HCT116 (cell line): ENCODE data around the gene TMEM86B. TPM values are rescaled to one million over a fixed set of nuclear protein-coding genes. Genes with fewer than 3 reads are reported as not detected.

Experiments
- ATAC-seq: fragments of 200-7000 bp; cut with Tn5 transposase; 2 replicates; pipeline ENCODE4 v1.9.1; 2020; ENCODE audit warnings: mild to moderate bottlenecking, moderate library complexity
- BruUV-seq: library from RNA; stranded (reverse); fragments of 400-500 nt; replicated peaks from 2 replicates; lab custom pipeline; 2021; lab: Mats Ljungman, UMichigan
- CTCF ChIA-PET: fragments of 300-600 bp; sonication (Branson Sonifier 250); formaldehyde crosslinking; loops from one replicate; lab custom pipeline; 2021; ENCODE audit warnings: antibody characterized with exemption; lab: Charles Lee
- POLR2A ChIA-PET: fragments of 300-600, 350-600 bp; sonication (Branson Sonifier 250); formaldehyde crosslinking; loops from one replicate; lab custom pipeline; 2021; ENCODE audit warnings: antibody characterized with exemption; lab: Charles Lee
- RAD21 ChIA-PET, 2 experiments: fragments of 300-600 bp; sonication (Branson Sonifier 250); formaldehyde crosslinking; loops; one replicate each; lab custom pipeline; 2023; ENCODE audit warnings: low total read pairs in 2 of 2; ENCODE audit not compliant: uncharacterized antibody in 2 of 2, unreplicated experiment in 2 of 2, low non-redundant PET in 1 of 2; lab: Charles Lee
- DNase-seq: peaks from one replicate; pipeline ENCODE4 v3.0.0-alpha.2; 2010; ENCODE audit warnings: low read depth, low spot score
- H2AFZ ChIP-seq: fragments of 200-600 bp; shearing (Covaris generic), sonication (generic); 2 replicates; pipeline ENCODE4 v1.6.1; 2017; ENCODE audit warnings: low read depth, mixed run types, mixed read lengths, antibody characterized with exemption, low read length; ENCODE audit not compliant: poor library complexity, severe bottlenecking
- H3K27ac ChIP-seq: 2 replicates; pipeline ENCODE4 v1.5.1; 2012; ENCODE audit warnings: low read depth, low read length
- H3K27me3 ChIP-seq: fragments of 200-600 bp; sonication (generic); 2 replicates; pipeline ENCODE4 v1.6.1; 2016; ENCODE audit warnings: mixed run types, low read length, mixed read lengths; ENCODE audit not compliant: insufficient read depth
- H3K36me3 ChIP-seq, 2 experiments: fragments of 200-500 bp in 1 of 2; fragments of 200-600 bp in 1 of 2; sonication (Bioruptor generic) in 1 of 2; sonication (generic) in 1 of 2; 2 replicates each; pipeline versions ENCODE4 v1.5.1 to v1.6.1; 2014 to 2016; ENCODE audit warnings: low read length in 2 of 2, inconsistent platforms in 1 of 2, mixed read lengths in 1 of 2, mixed run types in 1 of 2; ENCODE audit not compliant: insufficient read depth in 2 of 2, control insufficient read depth in 1 of 2
- H3K4me1 ChIP-seq, 2 experiments: fragments of 200-600 bp in 1 of 2; sonication (generic) in 1 of 2; 2 replicates each; pipeline versions ENCODE4 v1.5.1 to v1.6.1; 2012 to 2017; ENCODE audit warnings: low read length in 2 of 2, inconsistent platforms in 1 of 2, mild to moderate bottlenecking in 1 of 2, mixed read lengths in 1 of 2, mixed run types in 1 of 2, moderate library complexity in 1 of 2; ENCODE audit not compliant: insufficient read depth in 2 of 2, control insufficient read depth in 1 of 2
- H3K4me2 ChIP-seq: fragments of 200-600 bp; sonication (generic); 2 replicates; pipeline ENCODE4 v1.6.1; 2017; ENCODE audit warnings: mixed run types, low read length, mixed read lengths
- H3K4me3 ChIP-seq, 2 experiments: fragments of 200-600 bp in 1 of 2; sonication (generic) in 1 of 2; replicated peaks in 1 of 2; 2 replicates each; pipeline ENCODE4 v1.5.1; 2011 to 2016; ENCODE audit warnings: low read length in 2 of 2, control low read depth in 1 of 2, low read depth in 1 of 2, mild to moderate bottlenecking in 1 of 2, mixed read lengths in 1 of 2, mixed run types in 1 of 2
- H3K79me2 ChIP-seq: fragments of 200-600 bp; sonication (generic); 2 replicates; pipeline ENCODE4 v1.6.1; 2017; ENCODE audit warnings: mild to moderate bottlenecking, mixed run types, low read length, moderate library complexity, mixed read lengths; ENCODE audit not compliant: insufficient read depth
- H3K9ac ChIP-seq: fragments of 200-600 bp; sonication (generic); 2 replicates; pipeline ENCODE4 v1.6.1; 2016; ENCODE audit warnings: low read length, mixed read lengths
- H3K9me2 ChIP-seq: fragments of 200-600 bp; sonication (generic), shearing (Covaris generic); 2 replicates; pipeline ENCODE4 v1.6.1; 2017; ENCODE audit warnings: mixed run types, mild to moderate bottlenecking, moderate library complexity; ENCODE audit not compliant: insufficient read depth
- H3K9me3 ChIP-seq, 2 experiments: fragments of 200-500 bp in 1 of 2; fragments of 200-600 bp in 1 of 2; sonication (Bioruptor generic) in 1 of 2; sonication (generic) in 1 of 2; 2 replicates each; pipeline ENCODE4 v1.6.1; 2014 to 2017; ENCODE audit warnings: low read length in 2 of 2, mixed read lengths in 2 of 2, inconsistent platforms in 1 of 2, low read depth in 1 of 2, mild to moderate bottlenecking in 1 of 2, mixed run types in 1 of 2, moderate library complexity in 1 of 2; ENCODE audit not compliant: control insufficient read depth in 1 of 2, insufficient read depth in 1 of 2
- H4K20me1 ChIP-seq: fragments of 200-600 bp; sonication (generic), shearing (Covaris generic); 2 replicates; pipeline ENCODE4 v1.6.1; 2017; ENCODE audit warnings: mixed run types, mild to moderate bottlenecking, moderate library complexity; ENCODE audit not compliant: insufficient read depth
- CBX3 ChIP-seq: IDR thresholded peaks from 2 replicates; pipeline ENCODE4 v1.6.1; 2012; ENCODE audit warnings: low read depth
- CEBPB ChIP-seq: IDR thresholded peaks from 2 replicates; pipeline ENCODE4 v1.6.1; 2012; ENCODE audit warnings: low read depth
- EGR1 ChIP-seq: IDR thresholded peaks from 2 replicates; pipeline ENCODE4 v1.6.1; 2012; ENCODE audit warnings: low read depth
- EZH2 ChIP-seq: fragments of 200-600 bp; sonication (generic); IDR thresholded peaks from 2 replicates; pipeline ENCODE4 v1.6.1; 2017; ENCODE audit warnings: antibody characterized with exemption, mixed run types
- EZH2phosphoT487 ChIP-seq: fragments of 200-600 bp; IDR thresholded peaks from 2 replicates; pipeline ENCODE4 v1.6.1; 2018; ENCODE audit warnings: antibody characterized with exemption, borderline replicate concordance
- FOSL1 ChIP-seq: IDR thresholded peaks from 2 replicates; pipeline ENCODE4 v1.6.1; 2012; ENCODE audit warnings: low read depth
- JUND ChIP-seq: IDR thresholded peaks from 2 replicates; pipeline ENCODE4 v1.6.1; 2012
- POLR2A ChIP-seq: IDR thresholded peaks from 2 replicates; pipeline ENCODE4 v1.7.0; 2011; ENCODE audit warnings: borderline replicate concordance; ENCODE audit not compliant: insufficient read depth, insufficient read length; ENCODE audit errors: extremely low read depth
- RAD21 ChIP-seq: IDR thresholded peaks from 2 replicates; pipeline ENCODE4 v1.6.1; 2012; ENCODE audit warnings: low read depth, mild to moderate bottlenecking
- SIN3A ChIP-seq: IDR thresholded peaks from 2 replicates; pipeline ENCODE4 v1.6.1; 2012; ENCODE audit warnings: low read depth
- SP1 ChIP-seq: IDR thresholded peaks from 2 replicates; pipeline ENCODE4 v1.6.1; 2012; ENCODE audit warnings: low read depth
- SRF ChIP-seq: IDR thresholded peaks from 2 replicates; pipeline ENCODE4 v1.6.1; 2012; ENCODE audit warnings: low read depth
- TCF7L2 ChIP-seq: IDR thresholded peaks from 2 replicates; pipeline ENCODE4 v1.7.0; 2011; ENCODE audit warnings: borderline replicate concordance, inconsistent platforms; ENCODE audit not compliant: insufficient read depth, insufficient read length; ENCODE audit errors: extremely low read depth
- ZFX ChIP-seq: fragments of 450-650 bp; IDR thresholded peaks from 2 replicates; pipeline ENCODE4 v1.6.1; 2017
- intact Hi-C: fragments of 100-400 bp; cut with micrococcal nuclease; formaldehyde crosslinking; loops from 2 replicates; pipeline ENCODE4 v1.10.0; 2022
- total RNA-seq: library from RNA; stranded (reverse); gene quantifications from one replicate; pipeline ENCODE4 v1.2.1, GENCODE V29; 2021; ENCODE audit not compliant: unreplicated experiment
- TF ChIP-seq, protein P1 (sequence below), 3 experiments: fragments of 200-600 bp in 1 of 3; sonication (generic) in 1 of 3; IDR thresholded peaks in 2 of 3; conservative IDR thresholded peaks in 1 of 3; 2 replicates each; pipeline ENCODE4 v1.5.1; 2012 to 2017; ENCODE audit warnings: low read depth in 2 of 3, low read length in 2 of 3, antibody characterized with exemption in 1 of 3, borderline replicate concordance in 1 of 3, control low read depth in 1 of 3, mild to moderate bottlenecking in 1 of 3, mixed read lengths in 1 of 3, mixed run types in 1 of 3, moderate library complexity in 1 of 3; ENCODE audit not compliant: insufficient read depth in 1 of 3
- TF ChIP-seq, protein P2 (sequence below): IDR thresholded peaks from 2 replicates; pipeline ENCODE4 v1.6.1; 2012; ENCODE audit warnings: low read depth
- TF ChIP-seq, protein P3 (sequence below): IDR thresholded peaks from 2 replicates; pipeline ENCODE4 v1.6.1; 2012
- TF ChIP-seq, protein P4 (sequence below): IDR thresholded peaks from 2 replicates; pipeline ENCODE4 v1.6.1; 2012
- TF ChIP-seq, protein P5 (sequence below): IDR thresholded peaks from 2 replicates; pipeline ENCODE4 v1.6.1; 2011; ENCODE audit warnings: mild to moderate bottlenecking, low read length, moderate library complexity; ENCODE audit not compliant: insufficient replicate concordance; ENCODE audit errors: extremely low read depth

TMEM86B gene
- total RNA-seq, 1 experiment from 2014 or later: 10.6 TPM

DNA sequence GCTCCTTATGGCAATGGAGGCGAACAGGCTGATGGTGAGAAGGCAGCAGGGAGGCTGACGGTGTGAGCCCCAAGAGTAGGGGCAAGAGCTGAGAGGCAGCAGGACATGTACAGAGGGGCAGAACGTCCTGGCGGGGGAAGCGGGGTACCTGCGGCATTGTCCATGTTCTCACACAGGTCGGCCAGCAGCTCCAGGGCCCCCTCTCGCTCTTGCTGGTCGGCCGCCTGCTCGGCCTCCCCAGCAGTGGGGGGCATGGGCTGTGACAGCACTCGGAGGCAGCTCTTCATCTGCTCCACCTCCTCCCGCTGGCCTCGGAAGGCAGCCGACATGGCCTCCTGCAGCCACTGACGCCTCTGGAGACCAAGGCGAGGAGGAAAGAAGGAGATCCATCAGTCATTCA lies 48.9 kb upstream of the TMEM86B start:
- intact Hi-C loops: no loop called here
- H3K4me3 ChIP-seq: no peak overlapping the region
- no peak overlapping the region for H3K4me2 ChIP-seq
- H3K79me2 ChIP-seq: peaks cover 13% of the 10 kb centered on the region
- no peaks in the 10 kb centered on the region for H4K20me1 ChIP-seq
- ChIA-PET RAD21 (no interaction called here), CTCF (no interaction called here), POLR2A (interaction anchor here (1.3 to 3.3 kb wide), 2 partner anchors 8 to 18 kb away, joined by 3 to 26 read pairs; partner anchors contain the start of gene PPP6R1)
- ATAC-seq (no peak), DNase-seq (no peak)
- no peak overlapping the region for H3K9ac ChIP-seq
- no peaks in the 10 kb centered on the region for H3K27me3 ChIP-seq
- BruUV-seq: no TSS peak
- no peaks in the 10 kb centered on the region for H3K9me2 ChIP-seq
- no peaks in the 10 kb centered on the region for H3K9me3 ChIP-seq
- no peak overlapping the region for H2AFZ ChIP-seq
- H3K4me1 ChIP-seq: peaks cover 11 to 18% of the 10 kb centered on the region in 2 experiments
- TF ChIP-seq FOSL1 (no peak), JUND (no peak), RAD21 (no peak), POLR2A (no peak), SP1 (no peak), TCF7L2 (no peak), EZH2 (no peak), EZH2phosphoT487 (no peak), EGR1 (no peak), ZFX (no peak), SRF (no peak), CEBPB (no peak), SIN3A (no peak), CBX3 (no peak)
- TF ChIP-seq, protein P1, sequence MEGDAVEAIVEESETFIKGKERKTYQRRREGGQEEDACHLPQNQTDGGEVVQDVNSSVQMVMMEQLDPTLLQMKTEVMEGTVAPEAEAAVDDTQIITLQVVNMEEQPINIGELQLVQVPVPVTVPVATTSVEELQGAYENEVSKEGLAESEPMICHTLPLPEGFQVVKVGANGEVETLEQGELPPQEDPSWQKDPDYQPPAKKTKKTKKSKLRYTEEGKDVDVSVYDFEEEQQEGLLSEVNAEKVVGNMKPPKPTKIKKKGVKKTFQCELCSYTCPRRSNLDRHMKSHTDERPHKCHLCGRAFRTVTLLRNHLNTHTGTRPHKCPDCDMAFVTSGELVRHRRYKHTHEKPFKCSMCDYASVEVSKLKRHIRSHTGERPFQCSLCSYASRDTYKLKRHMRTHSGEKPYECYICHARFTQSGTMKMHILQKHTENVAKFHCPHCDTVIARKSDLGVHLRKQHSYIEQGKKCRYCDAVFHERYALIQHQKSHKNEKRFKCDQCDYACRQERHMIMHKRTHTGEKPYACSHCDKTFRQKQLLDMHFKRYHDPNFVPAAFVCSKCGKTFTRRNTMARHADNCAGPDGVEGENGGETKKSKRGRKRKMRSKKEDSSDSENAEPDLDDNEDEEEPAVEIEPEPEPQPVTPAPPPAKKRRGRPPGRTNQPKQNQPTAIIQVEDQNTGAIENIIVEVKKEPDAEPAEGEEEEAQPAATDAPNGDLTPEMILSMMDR (IDR thresholded peaks at IDR 0.05 in 2 of 3, conservative IDR thresholded peaks at IDR 0.05 in 1 of 3; ENCODE audit: borderline replicate concordance in 1 of 3, insufficient read depth in 1 of 3, low read depth in 2 of 3, low read length in 2 of 3): no peak
- TF ChIP-seq, protein P2, sequence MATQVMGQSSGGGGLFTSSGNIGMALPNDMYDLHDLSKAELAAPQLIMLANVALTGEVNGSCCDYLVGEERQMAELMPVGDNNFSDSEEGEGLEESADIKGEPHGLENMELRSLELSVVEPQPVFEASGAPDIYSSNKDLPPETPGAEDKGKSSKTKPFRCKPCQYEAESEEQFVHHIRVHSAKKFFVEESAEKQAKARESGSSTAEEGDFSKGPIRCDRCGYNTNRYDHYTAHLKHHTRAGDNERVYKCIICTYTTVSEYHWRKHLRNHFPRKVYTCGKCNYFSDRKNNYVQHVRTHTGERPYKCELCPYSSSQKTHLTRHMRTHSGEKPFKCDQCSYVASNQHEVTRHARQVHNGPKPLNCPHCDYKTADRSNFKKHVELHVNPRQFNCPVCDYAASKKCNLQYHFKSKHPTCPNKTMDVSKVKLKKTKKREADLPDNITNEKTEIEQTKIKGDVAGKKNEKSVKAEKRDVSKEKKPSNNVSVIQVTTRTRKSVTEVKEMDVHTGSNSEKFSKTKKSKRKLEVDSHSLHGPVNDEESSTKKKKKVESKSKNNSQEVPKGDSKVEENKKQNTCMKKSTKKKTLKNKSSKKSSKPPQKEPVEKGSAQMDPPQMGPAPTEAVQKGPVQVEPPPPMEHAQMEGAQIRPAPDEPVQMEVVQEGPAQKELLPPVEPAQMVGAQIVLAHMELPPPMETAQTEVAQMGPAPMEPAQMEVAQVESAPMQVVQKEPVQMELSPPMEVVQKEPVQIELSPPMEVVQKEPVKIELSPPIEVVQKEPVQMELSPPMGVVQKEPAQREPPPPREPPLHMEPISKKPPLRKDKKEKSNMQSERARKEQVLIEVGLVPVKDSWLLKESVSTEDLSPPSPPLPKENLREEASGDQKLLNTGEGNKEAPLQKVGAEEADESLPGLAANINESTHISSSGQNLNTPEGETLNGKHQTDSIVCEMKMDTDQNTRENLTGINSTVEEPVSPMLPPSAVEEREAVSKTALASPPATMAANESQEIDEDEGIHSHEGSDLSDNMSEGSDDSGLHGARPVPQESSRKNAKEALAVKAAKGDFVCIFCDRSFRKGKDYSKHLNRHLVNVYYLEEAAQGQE: no peak
- TF ChIP-seq, protein P3, sequence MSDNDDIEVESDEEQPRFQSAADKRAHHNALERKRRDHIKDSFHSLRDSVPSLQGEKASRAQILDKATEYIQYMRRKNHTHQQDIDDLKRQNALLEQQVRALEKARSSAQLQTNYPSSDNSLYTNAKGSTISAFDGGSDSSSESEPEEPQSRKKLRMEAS: no peak
- TF ChIP-seq, protein P4, sequence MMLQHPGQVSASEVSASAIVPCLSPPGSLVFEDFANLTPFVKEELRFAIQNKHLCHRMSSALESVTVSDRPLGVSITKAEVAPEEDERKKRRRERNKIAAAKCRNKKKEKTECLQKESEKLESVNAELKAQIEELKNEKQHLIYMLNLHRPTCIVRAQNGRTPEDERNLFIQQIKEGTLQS: no peak
- TF ChIP-seq, protein P5, sequence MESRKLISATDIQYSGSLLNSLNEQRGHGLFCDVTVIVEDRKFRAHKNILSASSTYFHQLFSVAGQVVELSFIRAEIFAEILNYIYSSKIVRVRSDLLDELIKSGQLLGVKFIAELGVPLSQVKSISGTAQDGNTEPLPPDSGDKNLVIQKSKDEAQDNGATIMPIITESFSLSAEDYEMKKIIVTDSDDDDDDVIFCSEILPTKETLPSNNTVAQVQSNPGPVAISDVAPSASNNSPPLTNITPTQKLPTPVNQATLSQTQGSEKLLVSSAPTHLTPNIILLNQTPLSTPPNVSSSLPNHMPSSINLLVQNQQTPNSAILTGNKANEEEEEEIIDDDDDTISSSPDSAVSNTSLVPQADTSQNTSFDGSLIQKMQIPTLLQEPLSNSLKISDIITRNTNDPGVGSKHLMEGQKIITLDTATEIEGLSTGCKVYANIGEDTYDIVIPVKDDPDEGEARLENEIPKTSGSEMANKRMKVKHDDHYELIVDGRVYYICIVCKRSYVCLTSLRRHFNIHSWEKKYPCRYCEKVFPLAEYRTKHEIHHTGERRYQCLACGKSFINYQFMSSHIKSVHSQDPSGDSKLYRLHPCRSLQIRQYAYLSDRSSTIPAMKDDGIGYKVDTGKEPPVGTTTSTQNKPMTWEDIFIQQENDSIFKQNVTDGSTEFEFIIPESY: no peak
- peaks cover 7 to 21% of the 10 kb centered on the region in 2 experiments; a peak in 3 of 4 replicates for H3K36me3 ChIP-seq
- H3K27ac ChIP-seq: no peak overlapping the region
